Neutrophil (primary cell): Measurements from ENCODE around the gene ERRFI1.

Experiments
- H3K27ac ChIP-seq: fragments of 200-600 bp; sonication (generic); 2 replicates; pipeline ENCODE4 v1.5.1; 2016; ENCODE audit warnings: mild to moderate bottlenecking, moderate library complexity
- H3K27me3 ChIP-seq: fragments of 200-600 bp; sonication (generic); 2 replicates; pipeline ENCODE4 v1.6.0; 2016; ENCODE audit warnings: mild to moderate bottlenecking
- H3K36me3 ChIP-seq: fragments of 200-600 bp; sonication (generic); 2 replicates; pipeline ENCODE4 v1.5.1; 2017
- H3K4me1 ChIP-seq, 2 experiments: fragments of 200-600 bp in 1 of 2; sonication (generic) in 1 of 2; 1 replicate in 1 of 2; 2 replicates in 1 of 2; pipeline versions ENCODE4 v1.5.1 to v1.6.1; 2013 to 2016; ENCODE audit warnings: low read depth in 1 of 2, low read length in 1 of 2, mild to moderate bottlenecking in 1 of 2, moderate library complexity in 1 of 2; ENCODE audit not compliant: control insufficient read depth in 1 of 2, insufficient read depth in 1 of 2
- H3K4me3 ChIP-seq, 2 experiments: fragments of 200-600 bp in 1 of 2; sonication (generic) in 1 of 2; 1 replicate in 1 of 2; 2 replicates in 1 of 2; pipeline ENCODE4 v1.5.1; 2013 to 2016; ENCODE audit warnings: low read depth in 1 of 2, low read length in 1 of 2, mild to moderate bottlenecking in 1 of 2, moderate library complexity in 1 of 2
- H3K9me3 ChIP-seq: fragments of 200-600 bp; sonication (generic); 2 replicates; pipeline ENCODE4 v1.5.1; 2016
- TF ChIP-seq, protein P1 (sequence below): fragments of 200-600 bp; sonication (generic); IDR thresholded peaks from 2 replicates; pipeline ENCODE4 v1.5.1; 2016; ENCODE audit warnings: antibody characterized with exemption

Gene ERRFI1

GRCh38 chr1:8010080-8010664 lies 15.9 kb downstream of the ERRFI1 start:
- no peaks in the 10 kb centered on the region for H3K36me3 ChIP-seq
- H3K27ac ChIP-seq, result no peak overlapping the region
- TF ChIP-seq, protein P1, sequence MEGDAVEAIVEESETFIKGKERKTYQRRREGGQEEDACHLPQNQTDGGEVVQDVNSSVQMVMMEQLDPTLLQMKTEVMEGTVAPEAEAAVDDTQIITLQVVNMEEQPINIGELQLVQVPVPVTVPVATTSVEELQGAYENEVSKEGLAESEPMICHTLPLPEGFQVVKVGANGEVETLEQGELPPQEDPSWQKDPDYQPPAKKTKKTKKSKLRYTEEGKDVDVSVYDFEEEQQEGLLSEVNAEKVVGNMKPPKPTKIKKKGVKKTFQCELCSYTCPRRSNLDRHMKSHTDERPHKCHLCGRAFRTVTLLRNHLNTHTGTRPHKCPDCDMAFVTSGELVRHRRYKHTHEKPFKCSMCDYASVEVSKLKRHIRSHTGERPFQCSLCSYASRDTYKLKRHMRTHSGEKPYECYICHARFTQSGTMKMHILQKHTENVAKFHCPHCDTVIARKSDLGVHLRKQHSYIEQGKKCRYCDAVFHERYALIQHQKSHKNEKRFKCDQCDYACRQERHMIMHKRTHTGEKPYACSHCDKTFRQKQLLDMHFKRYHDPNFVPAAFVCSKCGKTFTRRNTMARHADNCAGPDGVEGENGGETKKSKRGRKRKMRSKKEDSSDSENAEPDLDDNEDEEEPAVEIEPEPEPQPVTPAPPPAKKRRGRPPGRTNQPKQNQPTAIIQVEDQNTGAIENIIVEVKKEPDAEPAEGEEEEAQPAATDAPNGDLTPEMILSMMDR, result no peak

DNA sequence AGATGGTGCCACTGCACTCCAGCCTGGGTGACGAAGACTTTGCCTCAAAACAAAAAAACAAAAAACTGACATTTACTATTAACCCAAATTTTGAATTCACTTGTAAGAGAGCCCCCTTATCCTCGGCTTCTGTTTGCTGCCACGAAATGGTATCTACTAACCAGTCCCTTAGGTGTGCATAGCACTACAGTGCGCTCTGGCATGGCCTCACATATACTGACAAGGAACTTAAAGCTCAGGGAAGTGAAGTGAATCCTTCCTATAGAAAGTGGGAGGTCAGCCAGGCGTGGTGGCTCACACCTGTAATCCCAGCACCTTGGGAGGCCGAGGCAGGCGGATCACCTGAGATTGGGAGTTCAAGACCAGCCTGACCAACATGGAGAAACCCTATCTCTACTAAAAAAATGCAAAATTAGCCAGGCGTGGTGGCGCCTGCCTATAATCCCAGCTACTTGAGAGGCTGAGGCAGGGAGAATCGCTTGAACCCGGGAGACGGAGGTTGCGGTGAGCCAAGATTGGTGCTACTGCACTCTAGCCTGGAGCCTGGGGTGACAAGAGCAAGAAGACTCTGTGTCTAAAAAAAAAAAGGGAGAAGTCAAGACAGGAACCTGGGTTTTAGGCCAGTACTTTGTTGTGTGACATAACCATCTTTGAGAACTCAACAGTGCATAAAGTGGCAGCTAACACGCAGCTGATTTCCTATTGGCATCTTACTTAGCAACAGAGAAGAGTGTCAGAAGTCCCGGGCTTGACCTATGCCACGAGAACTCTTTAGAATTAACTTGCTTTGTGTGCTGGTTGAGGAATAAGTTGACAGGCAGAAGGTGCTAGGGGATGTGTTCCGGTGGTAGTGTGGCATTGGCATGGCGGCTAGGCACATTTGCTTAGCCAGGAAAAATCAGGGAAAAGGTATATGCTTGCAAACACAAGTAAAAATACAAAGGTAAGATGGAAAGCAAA lies 16.8 kb downstream of the ERRFI1 start:
- no peaks in the 10 kb centered on the region for H3K36me3 ChIP-seq
- TF ChIP-seq, protein P1, result no peak
- H3K4me1 ChIP-seq, result no peaks in the 10 kb centered on the region
- no peak overlapping the region for H3K27ac ChIP-seq
- no peak overlapping the region for H3K4me3 ChIP-seq
- peaks cover 3% of the 10 kb centered on the region for H3K27me3 ChIP-seq
- no peaks in the 10 kb centered on the region for H3K9me3 ChIP-seq

More at GRCh38 chr1:8010080-8010664, 15.9 kb downstream of the ERRFI1 start:
- Histone ChIP-seq H3K4me3 (no peak overlapping the region), H3K4me1 (no peaks in the 10 kb centered on the region), H3K9me3 (no peaks in the 10 kb centered on the region), H3K27me3 (peaks cover 11% of the 10 kb centered on the region)

DNA sequence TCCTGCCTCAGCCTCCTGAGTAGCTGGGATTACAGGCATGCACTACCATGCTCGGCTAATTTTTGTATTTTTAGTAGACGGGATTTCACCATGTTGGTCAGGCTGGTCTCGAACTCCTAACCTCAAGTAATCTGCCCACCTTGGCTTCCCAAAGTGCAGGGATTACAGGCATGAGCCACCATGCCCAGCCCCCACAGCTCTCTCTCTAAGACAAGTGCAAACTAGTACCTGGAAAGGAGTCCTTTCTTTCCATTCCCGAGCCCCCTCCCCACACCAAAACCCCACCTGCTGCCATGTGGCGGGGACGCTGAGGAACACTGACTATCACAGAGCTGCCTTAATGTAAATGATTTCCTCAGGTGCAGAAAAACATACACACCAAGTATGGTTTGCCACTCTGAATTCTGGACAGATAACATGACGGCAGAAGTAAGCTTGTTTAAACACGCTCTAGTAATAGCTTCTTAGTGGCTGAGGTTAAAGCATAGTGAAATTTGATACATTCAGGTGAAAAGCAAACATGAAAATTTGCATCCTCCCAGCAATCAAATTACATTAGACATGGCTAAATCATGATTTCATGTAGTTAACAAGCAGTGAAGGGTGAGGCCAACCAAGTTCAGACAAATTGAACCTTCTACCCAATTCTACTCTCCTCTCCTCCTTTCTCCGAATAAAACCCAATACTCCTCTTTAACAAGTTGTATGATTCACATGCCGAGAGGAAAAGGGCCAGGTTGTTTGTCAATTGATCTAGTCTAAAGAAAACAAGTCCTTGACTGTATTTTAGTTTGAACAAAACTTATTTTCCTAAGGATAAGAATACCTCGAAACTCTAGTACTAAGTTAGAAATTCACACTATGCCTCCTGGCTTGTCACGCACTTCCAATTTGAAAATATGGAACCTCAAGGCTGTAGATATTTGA lies 19.8 kb downstream of the ERRFI1 start:
- H3K27ac ChIP-seq, result no peak overlapping the region

GRCh38 chr1:8004803-8005573 lies 21.1 kb downstream of the ERRFI1 start:
- Histone ChIP-seq H3K27ac (no peak overlapping the region), H3K4me1 (no peaks in the 10 kb centered on the region), H3K9me3 (no peaks in the 10 kb centered on the region), H3K4me3 (no peak overlapping the region), H3K36me3 (no peaks in the 10 kb centered on the region), H3K27me3 (no peaks in the 10 kb centered on the region)
- TF ChIP-seq, protein P1, result no peak

More for the DNA sequence above, 19.8 kb downstream of the ERRFI1 start:
- no peaks in the 10 kb centered on the region for H3K4me1 ChIP-seq
- TF ChIP-seq, protein P1, result no peak
- H3K36me3 ChIP-seq, result no peaks in the 10 kb centered on the region
- H3K4me3 ChIP-seq, result no peak overlapping the region
- H3K27me3 ChIP-seq, result no peaks in the 10 kb centered on the region
- H3K9me3 ChIP-seq, result no peaks in the 10 kb centered on the region
